SH-SY5Y (cell line): ENCODE data around the gene KIF17.

Experiments
- GATA2 ChIP-seq: IDR thresholded peaks from 2 replicates; pipeline ENCODE4 v1.6.1; 2011; ENCODE audit warnings: mild to moderate bottlenecking, low read depth, low read length
- GATA3 ChIP-seq: IDR thresholded peaks from 2 replicates; pipeline ENCODE4 v1.6.1; 2011; ENCODE audit warnings: low read depth, mild to moderate bottlenecking, low read length, moderate library complexity

DNA sequence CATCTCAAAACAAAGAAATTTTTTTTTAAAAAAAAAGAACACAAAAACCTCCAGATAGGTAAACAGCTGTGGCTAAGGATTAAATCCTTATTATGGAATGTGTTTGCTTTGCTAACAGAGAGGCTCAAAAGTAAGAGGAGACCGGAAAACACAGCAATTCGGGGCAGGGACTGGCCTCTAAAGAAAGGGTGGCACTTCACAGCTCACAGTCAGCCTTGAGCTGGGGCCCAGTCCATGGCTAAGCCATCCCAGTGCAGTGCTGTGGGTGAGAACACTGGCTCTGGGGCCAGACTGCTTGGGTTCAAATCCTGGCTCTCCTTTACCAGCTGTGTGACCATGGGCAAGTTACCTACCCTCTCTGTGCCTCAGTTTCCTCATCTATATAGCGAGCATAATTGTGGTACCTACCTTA lies 28.2 kb downstream of the KIF17 start:
- TF ChIP-seq GATA2 (no peak), GATA3 (no peak)
